NCI-H2196 treated with DMSO at 0.1 percent for 48 hours (cell line): ENCODE results near the gene MAP4K1.
"Not testable (repeated sequence)": the region's sequence is repeated elsewhere in the genome, so short reads cannot be mapped to it uniquely, and the experiment has no call there.

Experiments
- DNase-seq: peaks from one replicate; lab custom pipeline; 2025; ENCODE audit not compliant: unreplicated experiment; lab: John Stamatoyannopoulos, UW

MAP4K1 gene

GRCh38 chr19:38629568-38629967 lies 11.8 kb upstream of the MAP4K1 start:
- DNase-seq, result no peak

GRCh38 chr19:38626401-38626800 lies 8.6 kb upstream of the MAP4K1 start:
- no peak for DNase-seq

GRCh38 chr19:38624822-38625221 lies 7.1 kb upstream of the MAP4K1 start:
- no peak for DNase-seq

- no peak for DNase-seq
These were observed 1.8 kb upstream of the MAP4K1 start for GRCh38 chr19:38619361-38620174.

GRCh38 chr19:38618590-38619360 lies 1.0 kb upstream of the MAP4K1 start, which contains the start of gene EIF3K:
TSS of gene EIF3K (plus strand) at chr19:38619188. CDS start at chr19:38619269, 81 bp downstream.
- DNase-seq, result peak; percentile 96

GRCh38 chr19:38617283-38617763 lies 430 bp downstream of the MAP4K1 start:
- DNase-seq, result no peak

GRCh38 chr19:38616265-38616664 lies 1.5 kb downstream of the MAP4K1 start:
- no peak for DNase-seq

GRCh38 chr19:38615007-38615581 lies 2.7 kb downstream of the MAP4K1 start:
- no peak for DNase-seq

GRCh38 chr19:38614289-38614688 lies 3.5 kb downstream of the MAP4K1 start:
- DNase-seq, result no peak

- no peak for DNase-seq
These were observed 11.6 kb downstream of the MAP4K1 start for GRCh38 chr19:38606131-38606530.

GRCh38 chr19:38602856-38603255 lies 14.9 kb downstream of the MAP4K1 start:
- DNase-seq, result not testable (repeated sequence)

GRCh38 chr19:38599722-38600121 lies 18.0 kb downstream of the MAP4K1 start:
- no peak for DNase-seq

GRCh38 chr19:38597075-38597474 lies 20.7 kb downstream of the MAP4K1 start:
- DNase-seq, result no peak

- DNase-seq, result peak; percentile 54
These were observed 21.4 kb downstream of the MAP4K1 start for GRCh38 chr19:38596057-38596981.

- no peak for DNase-seq
These were observed 24.8 kb downstream of the MAP4K1 start for GRCh38 chr19:38592940-38593339.

- no peak for DNase-seq
These were observed 29.7 kb downstream of the MAP4K1 start for GRCh38 chr19:38588041-38588440.

- DNase-seq, result no peak
These were observed 30.2 kb downstream of the MAP4K1 start for GRCh38 chr19:38587562-38587961.

GRCh38 chr19:38583985-38584305 lies 33.8 kb downstream of the MAP4K1 start:
- no peak for DNase-seq

- no peak for DNase-seq
These were observed 34.4 kb downstream of the MAP4K1 start for GRCh38 chr19:38583219-38583984.

GRCh38 chr19:38580080-38580479 lies 37.7 kb downstream of the MAP4K1 start:
- DNase-seq, result no peak
